Activated CD4-positive, alpha-beta T cell treated with anti-CD3 and anti-CD28 coated beads for 36 hours (primary cell): Measurements from ENCODE around the gene TMEM234. TPM values are rescaled to one million over a fixed set of nuclear protein-coding genes. Genes with fewer than 3 reads are reported as not detected.

Source experiments
- ATAC-seq: fragments of 200-7000 bp; cut with Tn5 transposase; one replicate; pipeline ENCODE4 v1.10.0; 2021; ENCODE audit warnings: mild to moderate bottlenecking, moderate library complexity
- CTCF ChIA-PET: fragments of 350-600 bp; sonication (Branson Sonifier 250); formaldehyde crosslinking; loops from one replicate; lab custom pipeline; 2021; ENCODE audit warnings: antibody characterized with exemption; lab: Charles Lee
- POLR2A ChIA-PET: fragments of 350-600 bp; sonication (Branson Sonifier 250); formaldehyde crosslinking; loops from one replicate; lab custom pipeline; 2021; ENCODE audit warnings: antibody characterized with exemption, inconsistent platforms; lab: Charles Lee
- DNase-seq: peaks from one replicate; pipeline ENCODE4 v3.0.0-alpha.2; 2020
- H3K27ac Mint-ChIP-seq: one replicate; pipeline ENCODE4 v1.8.0; 2021; ENCODE audit warnings: mixed read lengths
- H3K27me3 Mint-ChIP-seq: one replicate; pipeline ENCODE4 v1.8.0; 2021; ENCODE audit warnings: mixed read lengths
- H3K36me3 Mint-ChIP-seq: one replicate; pipeline ENCODE4 v1.8.0; 2021; ENCODE audit warnings: low read depth, mixed read lengths
- H3K4me1 Mint-ChIP-seq: one replicate; pipeline ENCODE4 v1.8.0; 2021; ENCODE audit warnings: mixed read lengths
- H3K4me3 Mint-ChIP-seq: one replicate; pipeline ENCODE4 v1.8.0; 2021; ENCODE audit warnings: mild to moderate bottlenecking, moderate library complexity, mixed read lengths
- H3K9me3 Mint-ChIP-seq: one replicate; pipeline ENCODE4 v1.8.0; 2021; ENCODE audit warnings: low read depth, mixed read lengths
- intact Hi-C, 2 experiments: fragments of 100-400 bp; cut with DNase I in 1 of 2; cut with micrococcal nuclease in 1 of 2; formaldehyde crosslinking; loops; one replicate each; pipeline versions ENCODE4 v1.14.2 to v1.15.1; 2022 to 2024; cut with DNase I, micrococcal nuclease
- total RNA-seq, 2 experiments: library from RNA; stranded (reverse); gene quantifications; one replicate each; pipeline ENCODE4 v1.2.3, GENCODE V29; 2021

The TMEM234 gene
- total RNA-seq, 2 experiments from 2014 or later = 7.3 to 8.2 TPM

- no peak overlapping the region for H3K27ac Mint-ChIP-seq
- H3K36me3 Mint-ChIP-seq = peaks cover 8% of the 10 kb centered on the region
- peaks cover 32% of the 10 kb centered on the region for H3K4me1 Mint-ChIP-seq
- POLR2A ChIA-PET = interaction anchor here (0.6 kb wide), 1 partner anchor 40 kb away, joined by 3 read pairs; no protein-coding TSS in a partner anchor
- ATAC-seq (no peak), DNase-seq (no peak)
- CTCF ChIA-PET = interaction anchor here (0.7 kb wide), 2 partner anchors 40 to 122 kb away, joined by 3 read pairs; no protein-coding TSS in a partner anchor
- intact Hi-C loops = no loop called here
- no peaks in the 10 kb centered on the region for H3K27me3 Mint-ChIP-seq
- H3K9me3 Mint-ChIP-seq = no peaks in the 10 kb centered on the region
- H3K4me3 Mint-ChIP-seq = no peak overlapping the region
Measured at GRCh38 chr1:32219022-32219421, 3.1 kb downstream of the TMEM234 start.

GRCh38 chr1:32216566-32216965 lies 5.6 kb downstream of the TMEM234 start:
- Mint-ChIP-seq H3K36me3 (no peaks in the 10 kb centered on the region), H3K4me1 (peaks cover 22% of the 10 kb centered on the region), H3K27ac (no peak overlapping the region), H3K9me3 (no peaks in the 10 kb centered on the region), H3K4me3 (no peak overlapping the region), H3K27me3 (no peaks in the 10 kb centered on the region)
- POLR2A ChIA-PET = interaction anchor here (0.6 kb wide), 1 partner anchor 32 kb away, joined by 5 read pairs; no protein-coding TSS in a partner anchor
- intact Hi-C loops = no loop called here
- DNase-seq = no peak
- ATAC-seq = no peak
- CTCF ChIA-PET = interaction anchor here (0.6 to 3.2 kb wide), 35 partner anchors 8 to 351 kb away, joined by 3 to 32 read pairs (median 5); partner anchors contain the start of genes CCDC28B, FAM229A, HDAC1 and IQCC

- ChIA-PET POLR2A (interaction anchor here (0.8 to 1.2 kb wide), 2 partner anchors 120 to 143 kb away, joined by 4 to 7 read pairs; partner anchors contain the start of genes MARCKSL1 and TMEM39B), CTCF (interaction anchor here (0.6 to 3.2 kb wide), 46 partner anchors 8 to 350 kb away, joined by 3 to 32 read pairs (median 5); partner anchors contain the start of genes BSDC1, CCDC28B, HDAC1 and IQCC)
- no peaks in the 10 kb centered on the region for H3K27me3 Mint-ChIP-seq
- peaks cover 15% of the 10 kb centered on the region for H3K4me1 Mint-ChIP-seq
- H3K4me3 Mint-ChIP-seq = no peak overlapping the region
- ATAC-seq = peak; percentile 97
- H3K27ac Mint-ChIP-seq = peak overlapping the region; percentile 8
- no peaks in the 10 kb centered on the region for H3K36me3 Mint-ChIP-seq
- intact Hi-C loops = loop anchor here (1.0 kb wide), 1 partner anchor 198 kb away; no protein-coding TSS in a partner anchor
- DNase-seq = peak; percentile 79
- H3K9me3 Mint-ChIP-seq = no peaks in the 10 kb centered on the region
Measured at GRCh38 chr1:32215629-32216480, 6.3 kb downstream of the TMEM234 start.

GRCh38 chr1:32208891-32209328 lies 13.2 kb downstream of the TMEM234 start, which contains the start of gene DCDC2B:
Gene DCDC2B, plus strand, starts transcription at chr1:32209089. Its CDS starts 5 bp downstream, at chr1:32209094.
- no peak for ATAC-seq
- peaks cover 8% of the 10 kb centered on the region for H3K36me3 Mint-ChIP-seq
- CTCF ChIA-PET = no interaction called here

GRCh38 chr1:32208469-32208868 lies 13.7 kb downstream of the TMEM234 start:
- Mint-ChIP-seq H3K4me1 (peaks cover 13% of the 10 kb centered on the region), H3K36me3 (peaks cover 8% of the 10 kb centered on the region), H3K27me3 (no peaks in the 10 kb centered on the region), H3K4me3 (no peak overlapping the region), H3K9me3 (no peaks in the 10 kb centered on the region), H3K27ac (no peak overlapping the region)
- POLR2A ChIA-PET = no interaction called here
- CTCF ChIA-PET = no interaction called here
- ATAC-seq (no peak), DNase-seq (no peak)
- intact Hi-C loops = no loop called here

More at GRCh38 chr1:32208891-32209328, 13.2 kb downstream of the TMEM234 start, which contains the start of gene DCDC2B:
- Mint-ChIP-seq H3K27me3 (no peaks in the 10 kb centered on the region), H3K4me1 (peaks cover 13% of the 10 kb centered on the region), H3K27ac (no peak within 1 kb of the TSS), H3K9me3 (no peaks in the 10 kb centered on the region), H3K4me3 (no peak within 1 kb of the TSS)
- POLR2A ChIA-PET = no interaction called here
- intact Hi-C loops = no loop called here
- DNase-seq = no peak

- POLR2A ChIA-PET = interaction anchor here (0.8 to 1.4 kb wide), 5 partner anchors 9 to 132 kb away, joined by 3 to 5 read pairs (median 4); partner anchors contain the start of gene MARCKSL1
- intact Hi-C loops = loop anchor here in 1 of 2 experiments (1.0 kb wide), 4 partner anchors 17 to 189 kb away; partner anchors contain the start of genes BSDC1, EIF3I, TMEM234 and TXLNA
Measured at GRCh38 chr1:32205401-32206370, 16.5 kb downstream of the TMEM234 start, which contains the start of gene IQCC. Gene IQCC, plus strand, starts transcription at chr1:32205671. Its CDS starts 11 bp downstream, at chr1:32205682.

GRCh38 chr1:32204943-32205361 lies 17.2 kb downstream of the TMEM234 start:
- no peak for ATAC-seq
- CTCF ChIA-PET = interaction anchor here (0.5 to 2.0 kb wide), 6 partner anchors 10 to 490 kb away, joined by 3 to 9 read pairs (median 4); no protein-coding TSS in a partner anchor
- H3K9me3 Mint-ChIP-seq = no peaks in the 10 kb centered on the region
- no peak for DNase-seq
- no peaks in the 10 kb centered on the region for H3K27me3 Mint-ChIP-seq
- H3K4me3 Mint-ChIP-seq = peak overlapping the region; percentile 90
- intact Hi-C loops = loop anchor here (1.0 to 5.0 kb wide), 7 partner anchors 17 to 207 kb away; partner anchors contain the start of genes BSDC1 (in 1 of the 2), EIF3I (in 1 of the 2), KPNA6 (in 1 of the 2) and TMEM234 (in 1 of the 2)
- no peak overlapping the region for H3K27ac Mint-ChIP-seq
- peaks cover 34% of the 10 kb centered on the region for H3K4me1 Mint-ChIP-seq
- POLR2A ChIA-PET = interaction anchor here (0.8 to 1.0 kb wide), 3 partner anchors 19 to 131 kb away, joined by 3 to 4 read pairs (median 3); no protein-coding TSS in a partner anchor
- H3K36me3 Mint-ChIP-seq = peaks cover 8% of the 10 kb centered on the region

More at GRCh38 chr1:32205401-32206370, 16.5 kb downstream of the TMEM234 start, which contains the start of gene IQCC:
- CTCF ChIA-PET = interaction anchor here (0.5 to 2.0 kb wide), 8 partner anchors 10 to 489 kb away, joined by 3 to 9 read pairs (median 3); partner anchors contain the start of gene TXLNA
- peak within 1 kb of the TSS; percentile 90 for H3K4me3 Mint-ChIP-seq
- ATAC-seq (peak; percentile 75), DNase-seq (peak; percentile 94)
- peak within 1 kb of the TSS; percentile 87 for H3K27ac Mint-ChIP-seq
- H3K9me3 Mint-ChIP-seq = no peaks in the 10 kb centered on the region
- H3K27me3 Mint-ChIP-seq = no peaks in the 10 kb centered on the region
- H3K36me3 Mint-ChIP-seq = peaks cover 8% of the 10 kb centered on the region
- peaks cover 28% of the 10 kb centered on the region for H3K4me1 Mint-ChIP-seq

- H3K27ac Mint-ChIP-seq = peak overlapping the region; percentile 85
Measured at GRCh38 chr1:32201011-32201855, 20.9 kb downstream of the TMEM234 start.

More at GRCh38 chr1:32201011-32201855, 20.9 kb downstream of the TMEM234 start:
- no peaks in the 10 kb centered on the region for H3K27me3 Mint-ChIP-seq
- no peaks in the 10 kb centered on the region for H3K9me3 Mint-ChIP-seq
- H3K4me1 Mint-ChIP-seq = peaks cover 51% of the 10 kb centered on the region
- H3K4me3 Mint-ChIP-seq = peak overlapping the region; percentile 71
- peak; percentile 51 for ATAC-seq
- H3K36me3 Mint-ChIP-seq = peaks cover 7% of the 10 kb centered on the region
- ChIA-PET POLR2A (interaction anchor here (0.5 to 1.8 kb wide), 6 partner anchors 21 to 258 kb away, joined by 3 to 7 read pairs (median 5); partner anchors contain the start of genes LCK, MARCKSL1, TMEM39B and TXLNA), CTCF (interaction anchor here (0.5 to 3.2 kb wide), 9 partner anchors 15 to 555 kb away, joined by 3 to 16 read pairs (median 3); no protein-coding TSS in a partner anchor)
- intact Hi-C loops = loop anchor here (1.0 to 5.0 kb wide), 8 partner anchors 20 to 211 kb away; partner anchors contain the start of genes EIF3I (in 2 of the 2), TMEM234 (in 2 of the 2), KPNA6 (in 1 of the 2) and TMEM39B (in 1 of the 2)
- DNase-seq = peak; percentile 90
